Epithelial cell of esophagus (primary cell): ENCODE data around the gene STK17B.

Source experiments
- DNase-seq: peaks from one replicate; pipeline ENCODE4 v3.0.0; 2010; ENCODE audit warnings: low read depth
- H3K4me3 ChIP-seq: 2 replicates; pipeline ENCODE4 v1.5.1; 2011; ENCODE audit warnings: mild to moderate bottlenecking, low read length, control low read depth
- CTCF ChIP-seq: IDR thresholded peaks from 2 replicates; pipeline ENCODE4 v1.5.1; 2011; ENCODE audit warnings: low read depth, mild to moderate bottlenecking, low read length, control low read depth, inconsistent platforms; ENCODE audit not compliant: insufficient read depth; ENCODE audit errors: missing control alignments

STK17B gene

GRCh38 chr2:196169516-196169915 lies 1.9 kb downstream of the STK17B start:
- H3K4me3 ChIP-seq: peak overlapping the region; percentile 87
- peak; percentile 23 for DNase-seq
- TF ChIP-seq CTCF: no peak

GRCh38 chr2:196168181-196168580 lies 3.2 kb downstream of the STK17B start:
- H3K4me3 ChIP-seq: peak overlapping the region; percentile 17
- DNase-seq: peak; percentile 80
- TF ChIP-seq CTCF: no peak

GRCh38 chr2:196167666-196168065 lies 3.7 kb downstream of the STK17B start:
- no peak for DNase-seq
- no peak overlapping the region for H3K4me3 ChIP-seq
- no peak for TF ChIP-seq CTCF

- H3K4me3 ChIP-seq: no peak overlapping the region
- no peak for TF ChIP-seq CTCF
These were observed 4.5 kb downstream of the STK17B start for GRCh38 chr2:196166876-196167275.

GRCh38 chr2:196165016-196165415 lies 6.4 kb downstream of the STK17B start:
- H3K4me3 ChIP-seq: no peak overlapping the region
- no peak for DNase-seq
- TF ChIP-seq CTCF: no peak

More at GRCh38 chr2:196166876-196167275, 4.5 kb downstream of the STK17B start:
- peak; percentile 62 for DNase-seq

- no peak overlapping the region for H3K4me3 ChIP-seq
These were observed 8.1 kb downstream of the STK17B start for GRCh38 chr2:196163285-196163684.

More at GRCh38 chr2:196163285-196163684, 8.1 kb downstream of the STK17B start:
- TF ChIP-seq CTCF: no peak
- DNase-seq: no peak
